DOHH2 (cell line): ENCODE data around the gene KCNIP4.

Source experiments
- H3F3A ChIP-seq: fragments of 200-600 bp; sonication (generic), shearing (Covaris generic); 2 replicates; pipeline ENCODE4 v1.6.0; 2016; ENCODE audit warnings: antibody characterized with exemption, mild to moderate bottlenecking; ENCODE audit not compliant: control insufficient read depth, insufficient read depth
- H3K27ac ChIP-seq: fragments of 200-600 bp; sonication (generic); 2 replicates; pipeline ENCODE4 v1.5.1; 2014; ENCODE audit warnings: low read depth, mild to moderate bottlenecking, low read length, moderate library complexity
- H3K27me3 ChIP-seq: fragments of 200-600 bp; sonication (generic); 2 replicates; pipeline ENCODE4 v1.6.1; 2014; ENCODE audit warnings: mild to moderate bottlenecking, low read length, mixed read lengths; ENCODE audit not compliant: control insufficient read depth
- H3K36me3 ChIP-seq: fragments of 200-600 bp; sonication (generic); 2 replicates; pipeline ENCODE4 v1.6.1; 2014; ENCODE audit warnings: mild to moderate bottlenecking, low read length, moderate library complexity, mixed read lengths; ENCODE audit not compliant: control insufficient read depth
- H3K4me1 ChIP-seq: fragments of 200-600 bp; sonication (generic); 2 replicates; pipeline ENCODE4 v1.6.1; 2014; ENCODE audit warnings: mild to moderate bottlenecking, low read length, mixed read lengths; ENCODE audit not compliant: control insufficient read depth
- H3K4me2 ChIP-seq: fragments of 200-600 bp; sonication (generic); 2 replicates; pipeline ENCODE4 v1.6.0; 2014; ENCODE audit warnings: mild to moderate bottlenecking, low read length, moderate library complexity
- H3K4me3 ChIP-seq: fragments of 200-600 bp; sonication (generic); 2 replicates; pipeline ENCODE4 v1.5.1; 2014; ENCODE audit warnings: mild to moderate bottlenecking, low read length, mixed read lengths
- H3K79me2 ChIP-seq: fragments of 200-600 bp; sonication (generic); 2 replicates; pipeline ENCODE4 v1.6.1; 2014; ENCODE audit warnings: mild to moderate bottlenecking, low read length, mixed read lengths; ENCODE audit not compliant: control insufficient read depth
- H3K9me2 ChIP-seq: fragments of 200-600 bp; sonication (generic); replicated peaks from 2 replicates; pipeline ENCODE4 v1.6.1; 2014; ENCODE audit warnings: mild to moderate bottlenecking, low read length, mixed read lengths; ENCODE audit not compliant: control insufficient read depth
- H3K9me3 ChIP-seq: fragments of 200-600 bp; sonication (generic); 2 replicates; pipeline ENCODE4 v1.6.1; 2014; ENCODE audit warnings: antibody characterized with exemption, low read length, mixed read lengths; ENCODE audit not compliant: control insufficient read depth, insufficient read depth
- H4K20me1 ChIP-seq: fragments of 200-600 bp; sonication (generic); 2 replicates; pipeline ENCODE4 v1.6.0; 2014; ENCODE audit warnings: low read depth, mild to moderate bottlenecking, antibody characterized with exemption, low read length, moderate library complexity; ENCODE audit not compliant: control insufficient read depth, insufficient read depth
- EZH2phosphoT487 ChIP-seq: fragments of 200-600 bp; sonication (generic); IDR thresholded peaks from 2 replicates; pipeline ENCODE4 v1.6.1; 2017; ENCODE audit warnings: borderline replicate concordance, mild to moderate bottlenecking, antibody characterized with exemption, low read length, moderate library complexity, mixed read lengths
- TF ChIP-seq, protein P1 (sequence below): fragments of 200-600 bp; sonication (generic); IDR thresholded peaks from one replicate; pipeline ENCODE4 v1.5.1; 2014; ENCODE audit warnings: antibody characterized with exemption, mild to moderate bottlenecking, low read depth, low read length; ENCODE audit not compliant: poor library complexity, severe bottlenecking

Gene KCNIP4

DNA sequence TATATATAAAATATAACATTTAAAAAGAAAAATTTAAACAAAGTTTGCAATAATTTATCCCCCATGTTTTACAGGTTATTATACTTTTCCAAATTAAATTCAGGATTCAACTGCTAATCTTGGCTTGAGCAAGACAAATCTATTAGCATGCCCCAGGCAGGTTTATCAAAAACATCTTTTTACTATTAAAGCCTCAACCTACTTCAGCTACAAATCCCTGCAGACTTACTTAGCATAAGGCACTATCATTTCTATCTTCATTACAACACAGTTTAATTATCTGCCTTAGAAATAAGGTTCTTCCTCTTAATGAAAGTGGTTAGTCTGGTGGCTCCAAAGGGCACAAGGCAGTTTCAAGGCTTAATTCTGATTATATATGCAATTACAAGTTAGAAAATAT lies 770.7 kb downstream of the KCNIP4 start:
- no peaks in the 10 kb centered on the region for H3K9me2 ChIP-seq
- H4K20me1 ChIP-seq: no peaks in the 10 kb centered on the region
- TF ChIP-seq EZH2phosphoT487: no peak
- H3K36me3 ChIP-seq: no peaks in the 10 kb centered on the region
- H3K4me1 ChIP-seq: no peaks in the 10 kb centered on the region
- no peaks in the 10 kb centered on the region for H3K27me3 ChIP-seq
- no peak overlapping the region for H3K4me3 ChIP-seq
- no peaks in the 10 kb centered on the region for H3K9me3 ChIP-seq
- H3F3A ChIP-seq: no peaks in the 10 kb centered on the region
- H3K4me2 ChIP-seq: no peak overlapping the region
- H3K27ac ChIP-seq: no peak overlapping the region
- H3K79me2 ChIP-seq: no peaks in the 10 kb centered on the region

DNA sequence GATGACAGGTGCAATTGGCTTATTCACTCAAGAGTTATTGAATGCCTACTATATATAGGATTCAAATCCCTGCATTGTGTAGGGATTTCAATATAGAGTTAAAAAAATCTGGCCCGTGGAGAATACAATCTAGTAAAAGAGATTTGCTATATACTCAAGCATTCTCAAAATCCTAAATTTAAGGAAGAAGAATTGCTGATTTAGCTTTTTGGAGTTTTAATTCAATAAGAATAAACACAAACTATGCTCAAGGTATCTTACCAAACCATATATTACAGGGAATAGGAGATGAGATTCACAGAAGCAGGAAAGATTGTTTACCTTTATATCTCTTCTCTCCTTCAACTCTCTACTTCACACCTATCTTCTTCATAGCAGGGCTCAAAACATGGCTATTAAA lies 771.5 kb downstream of the KCNIP4 start:
- Histone ChIP-seq H3K36me3 (no peaks in the 10 kb centered on the region), H3K4me2 (no peak overlapping the region), H3K27me3 (no peaks in the 10 kb centered on the region), H3F3A (no peaks in the 10 kb centered on the region), H4K20me1 (no peaks in the 10 kb centered on the region), H3K9me3 (no peaks in the 10 kb centered on the region), H3K79me2 (no peaks in the 10 kb centered on the region), H3K27ac (no peak overlapping the region), H3K4me1 (no peaks in the 10 kb centered on the region), H3K9me2 (no peaks in the 10 kb centered on the region), H3K4me3 (no peak overlapping the region)
- TF ChIP-seq EZH2phosphoT487: no peak
- TF ChIP-seq, protein P1, sequence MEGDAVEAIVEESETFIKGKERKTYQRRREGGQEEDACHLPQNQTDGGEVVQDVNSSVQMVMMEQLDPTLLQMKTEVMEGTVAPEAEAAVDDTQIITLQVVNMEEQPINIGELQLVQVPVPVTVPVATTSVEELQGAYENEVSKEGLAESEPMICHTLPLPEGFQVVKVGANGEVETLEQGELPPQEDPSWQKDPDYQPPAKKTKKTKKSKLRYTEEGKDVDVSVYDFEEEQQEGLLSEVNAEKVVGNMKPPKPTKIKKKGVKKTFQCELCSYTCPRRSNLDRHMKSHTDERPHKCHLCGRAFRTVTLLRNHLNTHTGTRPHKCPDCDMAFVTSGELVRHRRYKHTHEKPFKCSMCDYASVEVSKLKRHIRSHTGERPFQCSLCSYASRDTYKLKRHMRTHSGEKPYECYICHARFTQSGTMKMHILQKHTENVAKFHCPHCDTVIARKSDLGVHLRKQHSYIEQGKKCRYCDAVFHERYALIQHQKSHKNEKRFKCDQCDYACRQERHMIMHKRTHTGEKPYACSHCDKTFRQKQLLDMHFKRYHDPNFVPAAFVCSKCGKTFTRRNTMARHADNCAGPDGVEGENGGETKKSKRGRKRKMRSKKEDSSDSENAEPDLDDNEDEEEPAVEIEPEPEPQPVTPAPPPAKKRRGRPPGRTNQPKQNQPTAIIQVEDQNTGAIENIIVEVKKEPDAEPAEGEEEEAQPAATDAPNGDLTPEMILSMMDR: no peak

DNA sequence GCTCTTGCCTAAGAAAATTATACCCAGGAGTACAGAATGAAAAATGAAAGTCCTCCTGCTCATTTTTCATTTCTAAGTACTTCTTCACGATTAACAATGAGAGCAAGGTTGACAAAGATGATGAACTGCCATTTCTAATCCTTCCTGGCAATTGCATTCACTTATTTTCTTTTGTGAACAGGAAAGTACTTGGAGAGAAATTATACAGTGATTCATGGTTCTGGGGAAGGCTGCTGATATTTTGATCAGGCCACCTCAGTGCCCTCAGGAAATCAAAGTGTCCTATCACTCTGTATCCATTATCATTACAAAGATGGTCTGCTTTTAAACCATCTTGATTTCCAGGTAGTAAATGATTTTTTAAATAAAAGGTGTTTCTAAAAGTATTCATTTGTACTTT lies 780.9 kb downstream of the KCNIP4 start:
- Histone ChIP-seq H4K20me1 (no peaks in the 10 kb centered on the region), H3K4me3 (no peak overlapping the region), H3K36me3 (no peaks in the 10 kb centered on the region), H3K79me2 (no peaks in the 10 kb centered on the region), H3K4me1 (no peaks in the 10 kb centered on the region), H3K9me3 (no peaks in the 10 kb centered on the region), H3K4me2 (no peak overlapping the region), H3F3A (no peaks in the 10 kb centered on the region), H3K27ac (no peak overlapping the region), H3K9me2 (no peaks in the 10 kb centered on the region), H3K27me3 (no peaks in the 10 kb centered on the region)
- TF ChIP-seq, protein P1: no peak
- TF ChIP-seq EZH2phosphoT487: no peak

DNA sequence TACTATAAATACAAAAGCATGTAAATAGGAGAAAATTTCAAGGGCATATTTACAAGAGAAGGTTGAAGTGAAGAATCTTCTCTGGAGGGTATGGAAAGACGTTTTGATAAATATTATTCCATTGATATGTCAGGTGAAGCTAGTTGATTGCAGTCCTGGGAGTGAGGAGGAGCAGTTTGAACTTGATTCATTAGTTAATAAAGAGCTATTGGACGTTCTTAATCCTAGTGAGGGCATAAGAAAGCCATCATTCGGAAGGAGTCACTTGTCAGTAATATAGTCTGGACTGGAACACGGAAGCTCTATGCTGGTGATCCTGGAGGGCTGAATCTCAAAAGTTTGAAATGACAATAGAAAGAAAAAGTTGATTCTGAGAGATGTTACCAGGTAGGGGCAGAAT lies 793.2 kb downstream of the KCNIP4 start:
- no peak overlapping the region for H3K4me3 ChIP-seq
- H3K9me3 ChIP-seq: no peaks in the 10 kb centered on the region

More for the DNA sequence above, 793.2 kb downstream of the KCNIP4 start:
- no peaks in the 10 kb centered on the region for H4K20me1 ChIP-seq
- H3K4me2 ChIP-seq: no peak overlapping the region
- no peaks in the 10 kb centered on the region for H3K4me1 ChIP-seq
- TF ChIP-seq EZH2phosphoT487: no peak
- TF ChIP-seq, protein P1: no peak
- no peaks in the 10 kb centered on the region for H3F3A ChIP-seq
- H3K27ac ChIP-seq: no peak overlapping the region
- no peaks in the 10 kb centered on the region for H3K9me2 ChIP-seq
- H3K27me3 ChIP-seq: no peaks in the 10 kb centered on the region
- no peaks in the 10 kb centered on the region for H3K36me3 ChIP-seq
- H3K79me2 ChIP-seq: no peaks in the 10 kb centered on the region
